NK-92 (cell line): ENCODE data around the gene DISP3.

Experiments
- DNase-seq: peaks from one replicate; lab custom pipeline; 2025; ENCODE audit not compliant: unreplicated experiment; lab: John Stamatoyannopoulos, UW

DISP3 gene

DNA sequence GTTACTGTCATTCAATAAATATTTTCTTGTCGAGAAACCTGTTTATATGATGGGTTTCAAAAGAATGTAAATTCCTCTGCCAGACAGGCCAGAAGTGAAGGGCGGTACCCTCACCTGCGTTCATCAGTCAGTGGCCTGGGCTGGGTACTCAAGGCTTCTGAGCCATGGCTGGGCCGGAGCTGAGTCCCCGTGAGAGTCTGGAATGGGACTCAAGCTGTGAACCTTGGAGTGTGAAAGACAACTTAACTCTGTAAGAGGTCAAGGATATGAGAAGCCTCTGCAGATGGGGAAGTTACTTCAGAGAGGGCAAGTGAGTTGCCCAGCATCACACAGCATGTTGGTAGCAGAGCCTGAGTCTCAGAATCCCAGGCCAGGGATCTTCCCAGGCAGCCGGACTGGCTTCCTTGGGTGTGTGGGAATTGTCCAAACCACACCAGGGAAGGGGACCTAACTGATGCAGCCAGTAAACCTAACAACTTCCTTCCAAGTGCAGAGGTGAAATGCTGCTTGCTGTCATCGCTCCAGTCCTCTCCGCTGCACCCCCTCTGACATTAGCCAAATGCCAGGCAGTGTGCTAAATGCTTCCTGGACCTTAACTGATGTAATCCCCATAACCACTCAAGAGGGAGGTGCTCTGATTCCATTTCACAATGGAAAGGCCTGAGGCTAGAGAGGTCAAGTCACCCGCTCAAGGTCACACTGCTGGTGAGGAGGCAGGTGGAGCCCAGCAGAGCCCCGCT is 4.8 kb downstream of the DISP3 start:
- DNase-seq: no peak

GRCh38 chr1:11484321-11484655 is 5.3 kb downstream of the DISP3 start:
- no peak for DNase-seq

- DNase-seq: no peak
Measured at GRCh38 chr1:11485191-11485590, 6.2 kb downstream of the DISP3 start.

DNA sequence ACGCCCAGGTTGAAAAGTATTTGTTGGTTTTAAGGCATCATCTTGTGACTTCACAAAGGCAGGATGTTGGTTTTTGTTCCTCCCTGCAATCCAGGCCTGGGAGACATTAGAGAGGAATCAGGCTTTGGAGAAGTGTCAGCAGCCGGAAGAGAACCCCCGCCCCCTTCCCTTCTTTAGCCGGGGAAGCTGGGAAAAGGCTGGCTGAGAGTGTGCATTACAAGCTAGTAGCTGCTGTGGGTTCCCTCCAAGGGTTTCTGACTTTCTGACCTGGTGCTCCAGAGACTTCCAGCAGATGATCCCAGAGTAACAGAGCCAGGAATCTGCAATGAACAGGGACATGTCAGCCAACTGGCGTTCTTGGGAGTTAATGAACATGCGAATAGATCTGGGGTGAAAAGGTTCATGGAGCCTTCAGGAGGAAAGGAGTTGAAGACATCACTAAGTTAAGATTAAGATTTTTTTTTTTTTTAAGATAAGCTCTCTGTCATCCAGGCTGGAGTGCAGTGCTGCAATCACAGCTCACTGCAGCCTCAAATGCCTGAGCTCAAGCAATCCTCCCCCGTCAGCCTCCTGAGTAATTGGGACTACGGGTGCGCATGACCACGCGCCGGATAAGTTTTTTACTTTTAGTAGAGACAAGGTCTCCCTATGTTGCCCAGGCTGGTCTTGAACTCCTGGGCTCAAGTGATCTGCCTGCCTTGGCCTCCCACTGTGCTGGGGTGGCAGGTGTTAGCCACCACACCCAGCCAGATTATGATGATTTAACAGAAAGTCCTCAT is 7.5 kb downstream of the DISP3 start:
- no peak for DNase-seq

GRCh38 chr1:11487196-11487751 is 8.3 kb downstream of the DISP3 start:
- DNase-seq: no peak

GRCh38 chr1:11488201-11488770 is 9.3 kb downstream of the DISP3 start:
- no peak for DNase-seq

- DNase-seq: no peak
Measured at GRCh38 chr1:11488966-11489625, 10.1 kb downstream of the DISP3 start.

- no peak for DNase-seq
Measured at GRCh38 chr1:11492235-11492634, 13.3 kb downstream of the DISP3 start.

GRCh38 chr1:11493972-11494655 is 15.2 kb downstream of the DISP3 start:
- DNase-seq: no peak

GRCh38 chr1:11494771-11495170 is 15.8 kb downstream of the DISP3 start:
- DNase-seq: no peak

- DNase-seq: no peak
Measured at GRCh38 chr1:11495579-11495978, 16.6 kb downstream of the DISP3 start.

- no peak for DNase-seq
Measured at GRCh38 chr1:11496551-11497080, 17.7 kb downstream of the DISP3 start.

- no peak for DNase-seq
Measured at GRCh38 chr1:11498956-11499594, 20.1 kb downstream of the DISP3 start.

DNA sequence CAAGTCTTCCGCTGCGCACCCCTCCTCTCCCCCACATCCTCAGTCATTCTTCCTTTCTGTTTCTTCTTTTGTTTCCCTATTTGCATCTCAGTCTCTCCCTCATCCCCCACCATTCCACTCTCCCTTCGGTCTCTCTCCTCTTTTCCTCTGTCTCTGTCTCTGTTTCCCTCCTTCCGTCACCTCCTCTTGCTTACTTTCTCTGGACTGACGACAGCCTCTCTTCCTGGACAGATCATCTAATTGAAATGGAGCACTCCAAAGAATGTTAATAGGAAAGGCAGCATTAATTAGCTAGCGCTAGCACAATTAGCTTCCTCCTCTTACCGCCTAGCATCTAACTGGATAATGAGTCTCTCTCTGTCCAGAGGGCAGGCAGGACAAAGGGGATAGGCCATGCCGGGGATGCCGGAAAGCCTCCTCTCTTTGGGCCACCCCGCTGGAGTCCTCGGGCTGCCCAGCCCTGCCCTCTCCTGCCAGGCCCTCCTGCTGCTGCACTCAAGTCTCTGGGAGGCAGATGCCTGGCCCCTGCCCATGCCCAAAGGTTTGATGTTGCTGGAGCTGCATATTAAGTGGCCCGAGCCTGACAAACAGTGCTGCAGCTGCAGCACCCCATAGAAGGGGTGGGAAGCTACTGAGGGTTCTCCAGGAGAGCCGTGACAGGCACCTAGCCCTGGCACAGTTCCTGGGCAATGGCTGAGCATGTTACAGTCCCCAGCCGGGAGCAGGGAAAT is 20.8 kb downstream of the DISP3 start:
- no peak for DNase-seq

GRCh38 chr1:11500881-11501280 is 21.9 kb downstream of the DISP3 start:
- DNase-seq: no peak

DNA sequence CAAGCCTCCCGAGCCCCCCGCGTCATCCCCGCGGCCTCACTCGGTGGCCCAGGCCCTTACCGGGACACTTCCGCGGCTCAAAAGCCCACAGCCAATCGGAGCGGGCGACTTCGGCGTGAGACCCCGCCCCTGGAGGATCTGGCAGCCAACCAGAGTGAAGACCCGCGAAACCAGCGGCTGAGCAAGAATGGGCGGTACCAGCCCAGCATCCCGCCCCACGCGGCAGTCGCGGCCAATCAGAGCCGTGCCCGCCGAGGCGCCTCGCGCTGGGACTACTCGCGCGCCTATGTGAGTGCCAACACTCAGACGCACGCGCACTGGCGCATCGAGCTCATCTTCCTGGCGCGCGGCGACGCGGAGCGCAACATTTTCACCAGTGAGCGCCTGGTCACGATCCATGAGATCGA is 22.5 kb downstream of the DISP3 start:
- no peak for DNase-seq

- DNase-seq: no peak
Measured at GRCh38 chr1:11501906-11502485, 23.0 kb downstream of the DISP3 start.

DNA sequence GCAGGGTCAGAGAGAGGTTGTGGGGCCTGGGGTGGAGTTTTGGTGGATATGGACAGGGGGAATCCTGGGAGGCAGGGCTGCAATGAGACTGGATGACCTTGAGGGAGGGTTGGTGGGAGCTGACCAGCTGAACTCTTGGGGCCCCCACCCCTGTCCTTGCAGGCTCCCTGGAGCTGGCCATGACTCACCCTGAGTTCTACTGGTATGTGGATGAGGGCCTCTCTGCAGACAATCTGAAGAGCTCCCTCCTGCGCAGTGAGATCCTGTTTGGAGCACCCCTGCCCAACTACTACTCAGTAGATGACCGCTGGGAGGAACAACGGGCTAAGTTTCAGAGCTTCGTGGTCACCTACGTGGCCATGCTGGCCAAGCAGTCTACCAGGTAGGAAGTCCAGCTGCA is 23.6 kb downstream of the DISP3 start:
- DNase-seq: no peak

- DNase-seq: no peak
Measured at GRCh38 chr1:11504599-11504998, 25.6 kb downstream of the DISP3 start.
